ENCODE measurements around the gene TNN.

Gene TNN

DNA sequence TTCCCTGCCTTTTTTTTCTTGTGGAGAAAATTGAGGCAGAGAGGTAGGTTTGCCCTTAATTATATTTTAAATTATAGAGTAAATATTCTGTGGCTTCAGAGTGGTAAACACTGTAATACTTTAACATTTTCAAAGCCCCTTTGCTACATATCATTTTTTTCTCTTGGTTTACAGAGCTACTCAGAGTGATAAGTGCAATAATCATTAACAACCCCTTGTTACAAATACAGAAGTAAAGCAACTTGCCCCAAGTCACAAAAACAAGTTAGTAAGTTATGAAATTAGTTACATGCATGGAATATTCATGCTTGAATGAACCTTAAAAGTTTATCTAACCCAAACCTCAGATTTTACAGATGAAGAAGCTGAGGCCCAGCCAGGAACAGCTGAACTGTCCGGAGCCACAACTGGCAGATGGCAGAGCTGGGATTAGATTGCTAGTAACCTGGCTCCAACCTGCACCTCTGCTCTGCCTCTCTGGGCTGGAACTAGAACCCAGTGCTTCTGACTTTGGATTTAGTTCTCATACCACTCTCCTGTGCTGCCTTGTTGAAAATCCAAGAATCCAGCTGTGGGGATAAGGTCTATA is 48.7 kb downstream of the TNN start:
- DNase-seq (ENCODE audit: low read depth in 2 of 2): no peak

DNA sequence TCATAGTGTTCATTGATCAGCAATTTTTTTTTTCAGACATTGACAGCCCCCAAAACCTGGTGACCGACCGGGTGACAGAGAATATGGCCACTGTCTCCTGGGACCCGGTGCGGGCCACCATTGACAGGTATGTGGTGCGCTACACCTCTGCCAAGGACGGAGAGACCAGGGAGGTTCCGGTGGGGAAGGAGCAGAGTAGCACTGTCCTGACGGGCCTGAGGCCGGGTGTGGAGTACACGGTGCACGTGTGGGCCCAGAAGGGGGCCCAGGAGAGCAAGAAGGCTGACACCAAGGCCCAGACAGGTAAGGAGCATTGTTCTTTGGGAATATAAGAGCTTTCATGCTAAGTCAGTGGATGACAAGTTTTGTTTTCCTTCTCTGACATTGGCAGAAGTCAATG is 49.3 kb downstream of the TNN start:
- no peak for DNase-seq (ENCODE audit: low read depth in 2 of 2)

DNA sequence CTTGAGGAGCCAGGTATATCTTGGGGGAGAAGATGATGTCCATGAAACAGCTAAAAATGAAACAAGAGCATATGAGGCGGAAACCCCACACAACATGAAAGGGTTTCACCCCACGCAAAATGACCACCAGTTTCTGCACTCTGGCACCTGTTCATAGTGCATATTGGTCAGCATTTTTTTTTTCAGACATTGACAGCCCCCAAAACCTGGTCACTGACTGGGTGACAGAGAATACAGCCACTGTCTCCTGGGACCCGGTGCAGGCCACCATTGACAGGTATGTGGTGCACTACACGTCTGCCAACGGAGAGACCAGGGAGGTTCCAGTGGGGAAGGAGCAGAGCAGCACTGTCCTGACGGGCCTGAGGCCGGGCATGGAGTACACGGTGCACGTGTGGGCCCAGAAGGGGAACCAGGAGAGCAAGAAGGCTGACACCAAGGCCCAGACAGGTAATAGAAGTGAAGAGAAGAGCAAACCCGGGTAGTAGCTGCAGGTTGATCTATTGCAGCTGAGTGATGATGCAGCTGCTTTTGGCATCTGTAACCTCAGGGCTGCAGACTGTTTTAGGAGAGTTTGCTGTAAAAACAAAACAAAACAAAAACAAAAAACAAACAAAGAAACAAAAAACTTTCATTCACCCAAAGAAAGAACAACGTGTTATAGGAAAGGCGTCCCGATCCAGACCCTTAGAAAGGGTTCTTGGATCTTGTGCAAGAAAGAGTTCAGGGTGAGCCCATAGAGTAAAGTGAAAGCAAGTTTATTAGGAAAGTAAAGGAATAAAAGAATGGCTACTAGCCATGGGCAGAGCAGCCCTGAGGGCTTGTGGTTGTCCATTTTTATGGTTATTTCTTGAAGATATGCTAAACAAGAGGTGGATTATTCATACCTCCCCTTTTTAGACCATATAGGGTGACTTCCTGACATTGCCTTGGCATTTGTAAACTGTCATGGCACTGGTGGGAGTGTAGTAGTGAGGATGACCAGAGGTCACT is 51.0 kb downstream of the TNN start:
- DNase-seq (ENCODE audit: low read depth in 2 of 2): no peak

DNA sequence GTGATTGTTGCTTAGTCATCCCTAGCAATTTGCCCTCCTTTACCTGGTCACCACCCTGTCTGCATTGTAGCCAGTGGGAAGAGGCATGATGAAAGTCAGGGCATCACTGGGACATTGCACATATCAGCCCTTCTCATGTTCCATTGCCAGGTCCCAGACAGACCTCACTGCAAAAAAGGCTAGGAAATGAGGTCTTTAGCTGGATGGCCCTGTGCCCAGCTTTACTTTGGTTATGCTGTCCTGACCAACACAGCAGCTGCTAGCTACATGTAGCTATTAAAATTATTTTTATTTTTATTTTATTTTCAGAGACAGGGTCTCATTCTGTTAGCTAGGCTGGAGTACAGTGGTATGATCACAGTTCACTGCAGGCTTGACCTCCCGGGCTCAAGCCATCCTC is 52.9 kb downstream of the TNN start:
- no peak for DNase-seq (ENCODE audit: low read depth in 2 of 2)

DNA sequence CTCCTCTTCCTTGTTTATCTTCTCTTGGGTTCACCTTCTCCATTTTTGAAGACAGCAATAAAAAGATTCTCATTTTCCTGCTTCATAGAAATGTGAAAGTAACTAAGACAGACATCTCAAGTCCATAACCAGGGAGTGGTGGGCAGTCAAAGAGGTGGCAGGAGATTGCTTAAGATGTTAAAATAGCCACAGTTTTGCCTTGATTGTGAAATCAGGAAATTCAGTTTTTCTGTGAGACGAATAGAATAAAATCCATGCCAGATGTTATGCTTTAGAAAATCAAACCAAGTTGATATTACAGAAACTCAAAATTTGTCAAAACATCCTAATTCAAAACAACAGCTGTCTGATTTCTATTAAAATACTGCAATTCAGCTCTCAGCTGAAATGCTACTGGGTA is 57.2 kb downstream of the TNN start:
- no peak for DNase-seq (ENCODE audit: low read depth in 2 of 2)

DNA sequence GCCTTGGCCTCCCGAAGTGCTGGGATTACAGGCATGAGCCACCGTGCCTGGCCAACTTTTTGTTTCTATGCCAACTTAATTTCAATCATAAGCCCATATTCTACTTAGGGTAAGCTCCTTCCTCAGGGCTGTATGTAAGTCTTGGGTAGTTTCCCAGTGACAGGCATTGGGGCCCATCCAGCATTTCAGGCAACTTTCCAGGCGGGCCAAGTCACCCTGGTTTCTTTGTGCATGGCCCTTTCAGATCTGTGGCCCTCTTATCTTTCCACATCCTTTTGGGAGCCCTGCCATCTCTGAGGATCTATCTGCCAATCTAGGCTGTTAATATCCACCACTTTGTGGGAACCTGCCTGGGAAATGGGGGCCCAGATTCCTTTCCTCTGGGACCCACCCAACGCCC is 58.7 kb downstream of the TNN start:
- no peak for DNase-seq (ENCODE audit: low read depth in 2 of 2)

DNA sequence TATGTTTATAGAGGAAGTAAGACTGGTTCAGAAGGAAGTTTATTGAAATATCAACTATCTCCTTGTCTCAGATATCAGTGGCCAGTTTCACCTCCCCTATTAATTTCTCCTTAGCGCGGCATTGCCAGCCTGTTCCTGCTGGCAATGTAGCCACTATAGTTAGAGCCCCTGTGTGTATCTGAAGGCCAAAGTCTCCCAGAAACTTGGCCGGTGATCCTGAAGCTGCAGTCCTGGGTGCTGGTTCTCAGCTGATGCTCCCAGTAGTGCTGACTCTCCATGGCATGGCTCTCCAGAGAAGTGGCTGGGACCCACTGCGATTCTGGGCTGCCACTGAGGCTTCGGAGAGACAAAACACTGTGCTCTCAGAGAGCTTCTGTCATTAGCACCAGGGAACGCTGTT is 59.9 kb downstream of the TNN start:
- no peak for DNase-seq (ENCODE audit: low read depth in 2 of 2)

DNA sequence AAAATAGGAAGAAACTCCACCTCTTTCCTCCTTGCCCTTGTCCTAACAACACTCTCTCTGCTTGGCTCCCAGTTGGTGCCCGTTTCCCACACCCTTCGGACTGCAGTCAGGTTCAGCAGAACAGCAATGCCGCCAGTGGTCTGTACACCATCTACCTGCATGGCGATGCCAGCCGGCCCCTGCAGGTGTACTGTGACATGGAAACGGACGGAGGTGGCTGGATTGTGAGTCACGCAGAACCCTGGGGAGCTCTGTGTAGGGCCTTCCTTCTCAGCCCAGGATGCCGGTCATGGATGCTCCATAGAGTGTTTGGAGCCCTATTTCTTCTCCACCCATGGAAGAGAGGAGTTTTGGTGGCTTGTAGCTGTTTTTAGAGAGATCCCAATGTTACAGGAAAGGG is 60.9 kb downstream of the TNN start:
- no peak for DNase-seq (ENCODE audit: low read depth in 2 of 2)

DNA sequence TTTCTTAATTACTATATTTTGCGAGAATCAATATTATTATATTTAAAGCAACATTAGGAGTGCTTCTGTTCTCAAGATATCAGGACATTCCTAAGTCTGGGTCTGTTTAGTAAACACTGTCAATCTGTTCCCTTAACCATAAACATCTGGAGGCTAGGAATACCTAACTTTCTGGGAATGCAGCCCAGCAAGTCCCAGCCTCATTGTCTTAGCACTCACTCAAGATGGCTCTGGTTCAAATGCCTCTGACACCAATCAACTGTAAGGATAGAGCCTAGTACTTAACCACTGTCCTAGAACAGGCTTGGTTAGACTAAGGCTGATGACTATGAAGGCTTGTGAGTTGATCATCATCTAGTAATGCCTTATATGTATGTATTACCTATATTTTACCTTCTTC is 61.5 kb downstream of the TNN start:
- no peak for DNase-seq (ENCODE audit: low read depth in 2 of 2)

DNA sequence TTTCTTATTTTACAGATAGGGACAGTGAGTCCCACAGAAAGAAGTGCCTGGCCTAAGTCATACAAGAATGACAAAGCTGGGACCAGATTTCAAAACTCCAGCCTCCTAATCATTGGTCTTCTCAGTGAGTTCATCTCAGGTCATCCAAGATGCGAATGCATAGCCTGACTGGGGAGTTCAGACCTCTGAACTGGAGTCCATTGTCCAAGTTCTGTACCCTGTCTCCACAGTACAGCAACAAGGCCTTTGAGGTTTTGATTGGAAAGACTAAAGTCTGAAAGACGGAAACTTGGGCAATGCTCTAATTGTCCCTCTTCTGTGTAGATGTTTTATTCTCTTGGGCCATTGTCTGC is 62.0 kb downstream of the TNN start:
- DNase-seq (ENCODE audit: low read depth in 2 of 2): no peak

DNA sequence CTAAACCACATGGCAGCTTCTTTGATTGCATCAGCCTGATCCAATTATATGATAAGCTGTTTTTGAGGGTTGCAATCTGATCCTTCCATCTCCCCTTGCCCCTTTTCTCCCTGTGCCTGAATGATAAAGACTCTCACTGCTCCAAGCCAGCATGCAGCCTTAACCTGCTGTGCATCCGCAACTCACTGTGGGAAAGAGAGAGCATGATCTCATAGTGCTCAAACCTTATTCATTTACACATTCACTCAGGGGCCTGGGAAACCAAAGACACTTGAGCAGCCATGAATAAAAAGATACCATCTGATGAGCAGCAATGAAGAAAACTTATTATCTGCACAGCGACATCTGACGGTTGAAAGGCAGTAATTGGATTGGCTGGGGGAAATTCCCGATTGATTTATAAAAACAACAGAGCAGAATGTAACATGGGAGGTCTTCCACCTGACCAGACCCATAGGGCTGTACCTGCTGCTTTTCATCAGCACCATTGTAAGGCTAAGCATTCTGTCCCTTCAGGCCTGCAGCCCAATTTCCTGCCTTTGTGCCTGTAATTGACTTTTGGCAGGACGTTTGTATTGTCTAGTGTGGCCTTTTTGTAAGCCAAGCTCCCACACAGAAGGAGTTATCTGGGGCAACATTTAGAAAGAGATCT is 62.5 kb downstream of the TNN start:
- no peak for DNase-seq (ENCODE audit: low read depth in 2 of 2)

DNA sequence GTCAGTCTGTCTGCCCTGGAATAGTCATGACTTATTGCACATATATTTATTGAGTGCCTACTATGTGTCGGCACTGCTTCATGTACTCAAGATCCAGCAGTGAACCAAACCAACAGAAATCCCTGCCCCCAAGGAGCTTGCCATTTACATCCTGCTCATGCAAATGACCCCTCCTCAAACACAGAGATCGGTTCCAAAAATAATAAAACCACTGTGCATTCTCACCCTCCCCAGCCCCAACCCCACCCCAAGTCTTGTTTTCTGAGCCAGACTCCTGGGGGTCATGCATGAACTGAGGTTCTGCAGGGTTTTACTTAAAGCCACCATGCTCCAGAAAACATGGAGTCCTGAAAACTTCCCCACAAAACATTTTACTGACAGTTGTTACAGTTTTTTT is 63.0 kb downstream of the TNN start:
- no peak for DNase-seq (ENCODE audit: low read depth in 2 of 2)

DNA sequence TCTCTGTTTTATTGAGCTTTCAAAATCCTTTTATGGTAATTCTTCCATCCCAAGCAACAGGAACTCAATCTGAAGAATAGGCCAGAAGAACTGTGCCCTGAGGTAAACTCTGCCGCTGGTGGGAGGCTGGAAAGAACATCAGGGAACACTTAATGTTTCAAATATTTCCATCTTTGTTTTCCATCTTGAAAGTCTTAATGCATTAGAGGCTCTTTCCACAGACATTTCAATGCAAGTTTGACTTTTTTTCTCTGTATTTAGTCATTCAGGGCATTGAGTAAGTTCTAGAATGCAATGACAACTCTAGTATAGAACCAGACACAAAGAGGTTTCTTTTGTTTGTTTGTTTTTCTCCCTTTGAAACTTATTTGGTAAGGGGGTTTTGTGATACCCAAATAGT is 63.5 kb downstream of the TNN start:
- no peak for DNase-seq (ENCODE audit: low read depth in 2 of 2)

DNA sequence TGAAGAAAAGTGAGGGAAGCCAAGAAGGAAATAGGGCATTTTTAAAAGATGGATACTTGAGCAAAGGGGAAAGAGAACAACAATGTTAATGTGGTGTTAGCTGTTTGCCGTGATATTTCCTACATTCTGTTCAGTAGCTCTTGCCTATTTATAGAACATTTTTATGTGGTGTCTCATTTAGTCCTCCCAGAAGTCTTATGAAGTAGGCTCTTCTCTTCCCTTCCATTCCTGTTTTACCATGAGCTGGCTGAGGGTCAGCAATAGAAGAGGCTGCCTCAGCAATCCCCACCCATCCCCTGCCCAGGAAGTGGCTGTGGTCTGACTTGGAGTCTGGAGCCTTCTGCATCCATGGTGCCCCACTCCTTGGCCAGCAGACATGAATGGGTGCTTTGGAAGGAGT is 64.8 kb downstream of the TNN start:
- DNase-seq (ENCODE audit: low read depth in 2 of 2): no peak

DNA sequence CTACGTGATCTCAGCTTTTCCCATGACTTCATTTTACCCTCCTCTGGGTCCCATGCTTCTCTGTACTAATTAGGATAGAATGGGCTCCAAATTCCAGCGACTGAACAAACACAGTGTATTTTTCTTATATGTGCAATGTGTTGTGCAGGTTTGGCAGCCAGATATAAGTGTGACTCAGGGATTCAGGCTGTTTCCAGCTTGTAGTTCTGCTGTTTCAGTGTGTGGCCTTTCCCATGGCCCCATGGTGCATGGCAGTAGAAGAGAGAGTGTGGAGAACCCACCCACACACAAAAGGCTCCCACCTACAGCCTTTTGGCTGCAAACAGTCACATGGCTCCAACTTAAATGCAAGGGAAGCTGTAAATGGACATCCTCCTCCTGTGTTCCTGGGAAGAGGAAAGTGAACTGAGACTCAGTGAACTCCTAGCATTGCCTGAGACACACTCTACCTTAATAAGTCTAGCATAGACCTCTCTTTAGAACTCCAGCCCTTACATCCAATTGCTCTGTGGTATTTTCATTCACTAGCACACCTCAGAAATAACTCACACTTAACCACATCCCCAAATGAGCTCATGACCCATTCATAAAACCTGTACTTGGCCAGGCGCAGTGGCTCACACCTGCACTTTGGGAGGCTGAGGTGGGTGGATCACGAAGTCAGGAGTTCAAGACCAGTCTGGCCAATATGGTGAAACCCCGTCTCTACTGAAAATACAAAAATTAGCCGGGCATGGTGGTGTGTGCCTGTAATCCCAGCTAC is 66.2 kb downstream of the TNN start:
- no peak for DNase-seq (ENCODE audit: low read depth in 2 of 2)

DNA sequence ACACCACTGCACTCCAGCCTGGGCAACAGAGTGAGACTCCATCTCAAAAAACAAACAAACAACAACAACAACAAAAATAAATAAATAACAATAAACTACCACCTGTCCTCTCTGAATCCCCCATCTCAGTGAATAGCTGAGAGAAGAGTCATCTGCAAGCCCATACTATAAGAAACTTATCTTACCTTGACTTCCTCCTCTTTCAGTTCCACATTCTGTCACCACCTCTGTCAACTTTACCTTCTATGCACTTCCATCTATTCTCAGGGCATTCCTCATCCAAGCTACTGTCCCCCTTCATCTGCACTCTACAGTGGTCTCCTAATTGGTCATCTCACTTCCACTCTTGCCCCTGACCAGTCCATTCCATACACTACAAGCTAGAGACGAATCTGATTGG is 66.9 kb downstream of the TNN start:
- DNase-seq (ENCODE audit: low read depth in 2 of 2): no peak

DNA sequence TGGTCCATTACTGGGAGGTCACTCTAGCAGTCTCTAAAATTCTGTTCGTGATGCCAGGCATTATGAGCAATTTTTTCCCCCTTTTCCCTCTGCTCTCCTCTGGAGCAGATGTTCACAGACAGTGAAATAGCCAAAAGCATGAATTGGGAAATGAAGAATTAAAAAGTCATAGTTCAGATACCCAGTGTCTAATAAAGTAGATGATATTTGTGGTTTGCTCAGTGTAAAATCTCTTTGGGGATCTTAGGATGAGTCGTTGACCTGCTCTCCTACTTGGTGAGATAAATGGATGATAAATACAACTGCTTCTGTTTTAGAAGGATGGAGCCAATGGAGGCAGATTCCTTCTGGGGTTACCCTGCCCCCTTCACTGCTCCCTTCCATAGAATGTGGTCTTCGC is 68.6 kb downstream of the TNN start:
- DNase-seq (ENCODE audit: low read depth in 2 of 2): no peak

DNA sequence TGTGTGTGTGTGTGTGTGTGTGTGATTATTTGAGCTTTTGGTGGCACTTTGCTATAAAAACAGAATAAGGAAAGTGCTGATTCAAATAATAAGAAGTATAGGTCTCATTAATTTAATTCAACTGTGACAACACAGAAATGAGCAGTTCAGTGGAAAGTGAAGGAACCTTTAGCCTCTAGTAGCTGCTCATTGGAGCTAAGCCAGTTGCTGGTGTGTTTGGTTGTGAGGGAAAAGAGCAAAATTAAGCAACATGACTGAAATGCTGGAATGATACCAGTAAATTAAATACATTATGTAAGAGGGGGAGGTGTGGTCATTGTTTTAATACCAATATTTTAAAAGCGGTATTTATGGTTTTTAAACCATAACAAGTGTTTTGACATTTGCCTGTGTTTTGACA is 69.7 kb downstream of the TNN start:
- DNase-seq (ENCODE audit: low read depth in 2 of 2): no peak

DNA sequence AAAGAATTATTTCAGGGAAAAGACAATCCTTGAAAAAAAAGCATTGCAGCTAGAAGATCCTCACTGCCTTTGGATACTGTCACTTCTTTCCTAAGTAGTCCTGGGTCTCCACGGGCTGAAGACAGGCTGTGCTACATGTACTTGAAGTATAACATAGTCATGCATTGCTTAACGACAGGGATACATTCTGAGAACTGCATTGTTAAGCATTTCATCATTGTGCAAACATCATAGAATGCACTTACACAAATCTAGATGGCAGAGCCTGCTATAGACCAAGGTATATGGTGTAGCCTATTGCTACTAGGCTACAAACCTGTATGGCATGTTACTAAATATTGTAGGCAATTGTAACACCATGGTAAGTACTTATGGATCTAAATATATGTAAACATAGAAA is 70.9 kb downstream of the TNN start:
- no peak for DNase-seq (ENCODE audit: low read depth in 2 of 2)

DNA sequence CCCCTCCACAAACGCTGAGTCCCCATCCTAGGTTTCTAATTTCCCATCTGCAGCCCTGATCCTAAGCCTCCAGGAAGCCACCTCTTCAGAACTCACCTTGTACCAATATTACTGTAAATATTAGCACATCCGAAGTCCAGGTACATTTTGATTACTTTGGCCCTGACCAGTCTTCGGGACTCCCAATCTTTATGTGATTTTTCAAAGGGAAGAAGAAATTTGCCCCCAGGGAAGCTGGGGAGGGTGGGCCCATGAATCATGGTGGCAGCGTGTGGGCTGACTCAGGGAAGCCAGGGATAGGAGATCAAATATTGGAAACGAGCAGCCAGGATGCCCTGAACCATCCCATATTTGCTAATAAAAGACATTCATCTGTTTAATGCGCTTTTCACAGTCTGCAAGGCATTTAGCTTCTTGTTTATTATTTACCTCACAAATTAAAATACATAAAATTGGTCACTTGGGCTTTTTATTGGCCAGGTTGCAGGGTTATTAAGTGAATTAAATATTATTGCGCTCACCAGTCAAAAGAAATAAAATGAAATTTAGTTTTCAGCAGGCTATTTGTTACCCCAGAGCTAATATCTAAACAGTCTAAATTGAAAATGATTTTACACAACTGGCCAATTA is 78.4 kb downstream of the TNN start:
- DNase-seq (ENCODE audit: low read depth in 2 of 2): no peak

DNA sequence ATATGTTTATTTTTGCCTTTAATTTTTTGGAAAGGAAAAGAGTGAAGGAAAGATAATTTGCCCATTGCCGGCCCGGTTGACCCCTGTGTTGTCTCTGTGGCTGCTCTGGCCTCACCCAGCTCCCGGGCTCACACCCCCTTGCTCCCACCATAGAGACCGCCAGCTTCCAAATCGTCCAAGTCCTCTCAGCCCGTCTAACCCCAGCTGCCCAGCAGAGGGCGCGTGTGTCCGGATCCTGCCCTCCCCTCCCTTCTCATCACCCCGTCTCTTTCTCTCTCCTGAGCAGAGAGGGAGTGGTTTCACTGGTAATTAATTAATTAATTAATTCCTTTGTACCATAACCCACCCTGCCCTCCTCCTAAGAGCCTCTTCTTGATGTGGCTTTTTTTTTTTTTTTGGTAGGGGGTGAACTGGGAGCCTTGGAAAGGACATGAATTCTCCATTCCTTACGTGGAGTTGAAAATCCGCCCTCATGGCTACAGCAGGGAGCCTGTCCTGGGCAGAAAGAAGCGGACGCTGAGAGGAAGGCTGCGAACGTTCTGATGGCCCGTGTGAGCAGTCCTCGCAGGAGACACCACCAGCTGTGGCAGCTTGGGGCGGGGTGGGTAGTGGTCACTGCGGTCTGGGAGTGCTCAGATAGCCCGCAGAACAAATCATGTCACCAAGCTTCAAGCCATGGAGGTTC is 79.0 kb downstream of the TNN start:
- DNase-seq (ENCODE audit: low read depth in 2 of 2): peak; percentile 56 to 65
